Epithelial cell of proximal tubule (primary cell): ENCODE measurements around the gene SMOC2. TPM values are rescaled to one million over a fixed set of nuclear protein-coding genes. Genes with fewer than 3 reads are reported as not detected.

Experiments
- DNase-seq: peaks from one replicate; pipeline ENCODE4 v3.0.0-alpha.2; 2011; ENCODE audit warnings: low read depth
- H3K4me3 ChIP-seq: 2 replicates; pipeline ENCODE4 v1.5.1; 2011; ENCODE audit warnings: low read depth, mild to moderate bottlenecking, low read length
- CTCF ChIP-seq: conservative IDR thresholded peaks from 2 replicates; pipeline ENCODE4 v1.5.1; 2012; ENCODE audit warnings: low read depth, mild to moderate bottlenecking, low read length
- total RNA-seq: library from RNA; depleted of rRNA; stranded (reverse); fragments of >200 nt; gene quantifications from 2 replicates; pipeline ENCODE4 v1.2.3, GENCODE V29; 2015

Gene SMOC2
- total RNA-seq, 1 donor from 2014 or later = 0.35 TPM

- TF ChIP-seq CTCF = no peak
- H3K4me3 ChIP-seq = no peak overlapping the region
- DNase-seq = no peak
These were observed 113.5 kb downstream of the SMOC2 start for GRCh38 chr6:168554472-168554871.

GRCh38 chr6:168554898-168555617 lies 114.1 kb downstream of the SMOC2 start:
- no peak overlapping the region for H3K4me3 ChIP-seq
- DNase-seq = no peak
- TF ChIP-seq CTCF = no peak

- no peak overlapping the region for H3K4me3 ChIP-seq
- DNase-seq = no peak
- no peak for TF ChIP-seq CTCF
These were observed 114.8 kb downstream of the SMOC2 start for GRCh38 chr6:168555618-168556273.

- no peak overlapping the region for H3K4me3 ChIP-seq
- TF ChIP-seq CTCF = no peak
- no peak for DNase-seq
These were observed 116.5 kb downstream of the SMOC2 start for GRCh38 chr6:168557512-168557911.

GRCh38 chr6:168558686-168559085 lies 117.7 kb downstream of the SMOC2 start:
- no peak for TF ChIP-seq CTCF

GRCh38 chr6:168559574-168560098 lies 118.7 kb downstream of the SMOC2 start:
- TF ChIP-seq CTCF = no peak
- H3K4me3 ChIP-seq = no peak overlapping the region
- DNase-seq = no peak

More at GRCh38 chr6:168558686-168559085, 117.7 kb downstream of the SMOC2 start:
- H3K4me3 ChIP-seq = no peak overlapping the region
- no peak for DNase-seq
